NCI-H1092 treated with DMSO at 0.1 percent for 48 hours (cell line): ENCODE measurements around the gene ACOT7.
A peak's percentile ranks its signal among the peaks of the same experiment; 100 is the strongest.

Experiments used
- DNase-seq: peaks from one replicate; lab custom pipeline; 2025; lab: John Stamatoyannopoulos, UW

ACOT7 gene

DNA sequence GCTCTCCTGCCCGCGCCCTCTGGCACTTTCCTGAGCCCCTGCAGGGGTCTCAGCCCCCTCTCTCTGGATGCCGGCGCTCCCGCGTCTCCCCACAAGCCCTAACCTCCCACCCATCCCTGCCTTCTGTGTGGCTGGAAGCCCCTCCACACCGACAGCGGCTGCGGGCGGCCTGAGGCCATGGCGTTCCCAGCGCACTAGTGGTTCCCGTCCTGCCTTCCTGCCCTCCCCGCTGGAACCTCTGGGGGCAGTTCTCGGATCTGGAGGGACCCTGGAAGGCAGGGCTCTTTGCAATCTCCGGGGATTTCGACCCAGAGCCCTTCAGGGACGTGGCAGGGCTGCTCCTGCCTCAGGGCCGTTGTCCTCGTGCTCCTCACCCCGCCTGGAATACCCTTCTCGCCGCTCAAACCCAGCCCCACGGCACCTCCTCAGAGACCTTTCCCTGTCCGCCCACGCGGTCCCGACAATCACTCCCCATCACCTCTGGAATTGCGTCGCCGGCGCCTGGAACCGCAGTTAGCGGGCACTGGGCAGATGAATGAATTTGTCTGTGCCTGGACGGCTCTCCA is 30.5 kb upstream of the ACOT7 start:
- no peak for DNase-seq

DNA sequence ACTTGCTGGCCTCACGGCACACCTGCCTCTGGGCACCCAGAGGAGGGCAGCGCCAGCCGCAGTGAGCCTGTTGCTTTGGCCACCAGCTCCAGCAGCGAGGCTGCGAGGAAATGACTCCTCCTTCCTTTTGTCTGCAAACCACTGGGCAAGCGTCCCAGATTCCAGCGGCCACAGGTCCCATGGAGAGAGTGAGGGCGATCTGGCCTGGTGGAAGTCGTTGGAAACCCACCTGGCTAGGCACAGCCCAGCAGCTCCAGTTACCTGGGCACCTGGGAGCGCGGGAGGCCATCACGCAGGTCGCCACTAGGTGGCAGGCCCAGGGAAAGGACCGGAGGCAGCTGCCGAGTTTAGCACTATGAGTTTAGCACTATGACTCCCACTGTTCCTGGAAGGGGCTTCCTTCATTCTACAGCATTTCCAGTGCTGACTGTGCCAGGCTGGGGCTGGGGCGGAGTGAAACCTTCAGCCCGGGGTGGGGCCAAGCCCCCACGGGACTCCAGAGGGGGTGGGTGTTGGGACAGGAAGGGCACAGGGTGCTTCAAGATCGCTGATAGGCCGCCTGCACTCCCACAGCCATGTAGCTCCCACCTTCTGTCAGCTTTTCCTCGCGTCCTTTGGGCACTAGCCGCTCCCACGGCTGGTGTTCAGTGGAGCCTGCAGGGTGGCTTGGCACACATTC is 29.9 kb upstream of the ACOT7 start:
- peak; percentile 85 for DNase-seq

DNA sequence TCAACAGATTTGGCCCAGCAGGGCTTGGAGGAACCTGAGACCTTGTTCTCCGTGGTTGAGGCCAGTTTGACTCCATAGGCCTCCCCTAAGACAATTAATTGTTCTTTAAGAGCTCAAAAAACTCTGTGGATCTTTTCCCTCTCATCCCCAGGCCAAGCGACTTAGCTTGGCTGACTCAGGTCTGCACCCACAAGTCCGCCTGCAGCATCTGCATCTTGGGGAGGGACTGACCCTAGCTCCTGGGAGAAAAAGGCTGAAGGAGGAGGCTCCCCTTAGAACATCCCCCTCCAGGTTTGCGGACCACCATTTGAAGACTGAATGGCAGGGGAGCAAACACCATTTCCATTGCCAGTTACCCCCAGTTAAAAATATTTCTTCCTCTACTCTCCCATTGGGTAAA is 27.7 kb upstream of the ACOT7 start:
- no peak for DNase-seq

- DNase-seq, result no peak
Measured at GRCh38 chr1:6420454-6421042, 27.0 kb upstream of the ACOT7 start.

- no peak for DNase-seq
Measured at GRCh38 chr1:6419804-6420453, 26.4 kb upstream of the ACOT7 start, which contains the start of gene HES2. TSS of gene HES2 (minus strand) at chr1:6419919. CDS start at chr1:6419820, 99 bp downstream.

- DNase-seq, result no peak
Measured at GRCh38 chr1:6419397-6419803, 25.8 kb upstream of the ACOT7 start.

GRCh38 chr1:6418668-6419396 is 25.3 kb upstream of the ACOT7 start:
- DNase-seq, result no peak

DNA sequence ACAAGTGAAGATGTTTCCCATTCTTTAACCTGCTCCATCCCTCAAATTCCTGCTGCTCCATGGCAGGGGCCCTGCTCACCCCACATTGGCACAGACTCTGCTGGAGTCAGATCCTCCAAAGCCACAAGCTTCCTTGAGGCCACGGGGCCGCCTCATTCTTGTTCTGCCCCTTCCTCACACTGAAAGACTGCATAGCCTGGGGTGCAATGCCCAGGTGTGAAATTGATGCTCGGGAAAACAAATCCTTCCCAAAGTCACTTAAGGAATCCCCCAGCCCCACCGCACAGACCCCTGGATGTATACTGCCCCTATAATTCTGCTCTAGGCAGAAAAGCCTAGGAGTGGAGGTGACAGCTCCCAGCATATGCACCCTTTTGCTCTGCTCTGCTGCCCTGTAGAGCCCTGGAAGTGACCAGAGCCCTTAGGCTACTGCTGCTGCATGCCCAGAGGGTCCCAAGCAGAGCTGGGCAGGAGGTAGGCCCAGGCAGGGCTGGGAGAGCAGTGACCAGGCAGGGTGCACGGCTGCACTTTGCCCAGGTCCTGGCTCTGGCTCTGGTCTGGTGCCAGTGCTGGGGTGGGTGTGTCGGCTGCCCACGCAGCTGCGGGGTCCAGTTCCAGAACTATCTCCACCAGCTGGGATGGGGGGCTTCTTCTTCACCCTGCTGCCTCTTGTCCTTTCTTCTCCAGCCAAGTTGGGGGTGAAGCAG is 24.5 kb upstream of the ACOT7 start:
- no peak for DNase-seq

GRCh38 chr1:6416906-6417305 is 23.3 kb upstream of the ACOT7 start:
- DNase-seq, result no peak

DNA sequence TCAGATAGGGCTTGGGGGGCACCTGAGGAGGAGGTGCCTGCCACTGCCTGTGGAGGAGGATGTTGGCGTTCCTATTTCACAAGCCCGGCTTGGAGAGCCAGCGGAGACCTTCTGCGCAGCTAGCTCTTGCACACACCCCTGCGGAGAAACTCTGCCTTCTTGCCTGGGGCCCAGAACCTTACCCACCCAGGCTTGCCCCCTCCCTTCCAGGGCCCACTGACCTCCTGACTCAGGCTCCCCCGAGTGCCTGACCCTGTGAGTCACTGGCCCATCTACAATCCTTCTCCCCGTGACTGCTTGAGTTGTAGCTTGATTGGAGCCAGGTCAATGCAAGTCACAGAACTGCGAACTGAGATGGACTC is 22.7 kb upstream of the ACOT7 start:
- DNase-seq, result no peak

DNA sequence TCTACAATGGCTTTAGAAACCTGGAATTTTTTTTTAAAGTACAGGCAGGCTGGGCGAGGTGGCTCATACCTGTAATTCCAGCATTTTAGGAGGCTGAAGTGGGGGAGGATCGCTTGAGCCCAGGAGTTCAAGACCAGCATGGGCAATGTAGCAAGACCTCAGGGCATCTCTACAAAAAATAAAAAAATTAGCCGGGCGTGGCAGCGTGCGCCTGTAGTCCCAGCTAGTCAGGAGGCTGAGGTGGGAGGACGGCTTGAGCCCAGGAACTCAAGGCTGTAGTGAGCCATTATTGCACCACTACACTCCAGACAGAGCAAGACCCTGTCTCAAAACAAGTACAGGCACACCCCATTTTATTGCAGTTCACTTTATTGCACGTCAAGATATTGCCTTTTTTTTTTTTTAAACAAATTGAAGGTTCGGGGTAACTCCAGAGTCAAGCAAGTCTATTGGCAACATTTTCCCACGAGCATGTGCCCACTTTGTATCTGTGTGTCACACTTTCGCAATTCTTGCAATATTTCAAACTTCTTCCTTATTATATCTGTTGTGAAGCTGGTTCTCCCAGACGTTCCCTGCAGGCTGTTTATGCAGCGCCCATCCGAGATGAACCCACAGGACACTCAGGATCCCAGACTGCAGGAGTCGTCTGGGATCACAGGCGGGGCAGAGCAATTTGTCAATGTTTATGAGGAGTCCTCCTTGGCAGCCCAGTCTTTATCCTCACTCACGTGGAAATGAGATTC is 21.5 kb upstream of the ACOT7 start:
- DNase-seq, result no peak

DNA sequence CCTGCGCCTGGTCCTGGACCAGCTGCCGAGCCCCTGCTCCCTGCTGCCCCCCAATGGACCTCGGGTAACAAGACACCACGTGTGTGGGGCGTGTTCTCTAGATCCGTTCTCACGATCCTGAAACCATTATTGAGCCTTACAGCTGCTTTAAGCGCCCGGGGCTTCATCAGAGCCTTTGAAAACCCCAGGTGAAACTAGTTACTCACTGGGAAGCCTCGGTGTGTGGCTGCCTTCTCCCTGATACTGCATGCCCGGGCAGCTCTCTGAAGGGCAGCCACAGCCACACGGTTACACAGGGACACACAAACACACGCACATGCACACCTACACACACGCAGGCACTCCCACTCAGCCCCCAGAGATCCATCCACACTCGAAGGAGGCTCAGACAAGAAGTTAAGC is 20.9 kb upstream of the ACOT7 start:
- DNase-seq, result peak; percentile 60

GRCh38 chr1:6412896-6413295 is 19.3 kb upstream of the ACOT7 start:
- DNase-seq, result no peak

DNA sequence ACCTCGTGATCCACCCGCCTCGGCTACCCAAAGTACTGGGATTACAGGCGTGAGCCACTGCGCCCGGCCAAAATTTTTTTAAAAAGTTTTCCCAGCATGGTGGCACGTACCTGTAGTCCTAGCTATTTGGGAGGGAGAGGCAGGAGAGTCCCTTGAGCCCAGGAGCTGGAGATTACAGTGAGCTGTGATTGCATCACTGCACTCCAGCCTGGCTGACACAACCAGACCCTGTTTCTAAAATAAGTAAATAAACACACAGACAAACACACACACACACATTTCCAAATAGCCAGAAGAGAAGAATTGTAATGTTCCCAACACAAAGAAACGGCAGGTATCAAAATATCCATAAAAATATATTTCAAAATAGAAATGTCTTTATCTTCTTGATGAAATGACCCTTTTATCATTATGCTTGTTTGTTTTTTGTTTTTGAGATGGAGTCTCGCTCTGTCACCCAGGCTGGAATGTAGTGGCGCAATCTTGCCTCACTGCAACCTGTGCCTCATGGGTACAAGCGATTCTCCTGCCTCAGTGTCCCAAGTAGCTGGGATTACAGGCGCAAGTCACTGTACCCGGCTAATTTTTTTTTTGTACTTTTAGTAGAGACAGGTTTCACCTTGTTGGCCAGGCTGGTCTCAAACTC is 16.8 kb upstream of the ACOT7 start:
- DNase-seq, result no peak

GRCh38 chr1:6409733-6410132 is 16.2 kb upstream of the ACOT7 start:
- DNase-seq, result no peak

DNA sequence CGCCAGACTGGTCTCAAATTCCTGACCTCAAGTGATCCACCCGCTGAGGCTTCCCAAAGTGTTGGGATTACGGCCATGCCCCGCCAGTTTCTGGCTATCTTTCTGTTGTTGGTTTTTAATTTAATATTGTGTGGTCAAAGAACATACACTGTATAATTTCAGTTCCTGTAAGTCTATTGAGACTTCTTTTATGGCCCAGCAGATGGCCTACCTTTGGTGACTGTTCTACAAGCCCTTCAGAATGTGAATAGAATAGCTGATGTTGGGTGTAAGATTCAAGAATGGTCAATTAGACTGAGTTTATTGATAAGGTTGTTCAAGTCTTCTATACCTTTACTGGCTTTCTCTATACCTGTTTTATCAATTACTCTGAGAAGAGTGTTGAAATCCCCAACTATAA is 15.5 kb upstream of the ACOT7 start:
- no peak for DNase-seq

DNA sequence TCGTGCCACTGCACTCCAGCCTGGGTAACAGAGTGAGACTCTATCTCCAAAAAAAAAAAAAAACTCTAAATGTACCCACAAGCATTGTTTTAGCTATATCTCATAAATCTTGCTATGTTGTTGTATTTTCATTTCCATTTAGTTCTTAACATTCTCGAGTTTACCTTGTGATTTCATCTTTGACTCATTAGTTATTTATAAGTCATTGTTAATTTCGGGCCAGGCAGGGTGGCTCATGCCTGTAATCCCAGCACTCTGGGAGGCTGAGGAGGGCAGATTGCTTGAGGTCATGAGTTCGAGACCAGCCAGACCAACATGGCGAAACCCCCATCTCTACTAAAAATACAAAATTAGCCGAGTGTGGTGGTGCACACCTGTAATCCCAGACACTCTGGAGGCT is 14.5 kb upstream of the ACOT7 start:
- DNase-seq, result no peak

GRCh38 chr1:6401673-6402072 is 8.1 kb upstream of the ACOT7 start:
- DNase-seq, result no peak

- no peak for DNase-seq
Measured at GRCh38 chr1:6399294-6399693, 5.7 kb upstream of the ACOT7 start.

- no peak for DNase-seq
Measured at GRCh38 chr1:6397844-6398441, 4.4 kb upstream of the ACOT7 start.
